GM12892 (cell line): Measurements from ENCODE around the gene PACSIN2.

Experiments
- POLR2A ChIP-seq: IDR thresholded peaks from 2 replicates; pipeline ENCODE4 v1.6.1; 2011; ENCODE audit warnings: low read depth, low read length, control low read depth
- POLR2AphosphoS5 ChIP-seq: IDR thresholded peaks from 2 replicates; pipeline ENCODE4 v1.6.1; 2011; ENCODE audit warnings: low read depth, low read length, control low read depth

DNA sequence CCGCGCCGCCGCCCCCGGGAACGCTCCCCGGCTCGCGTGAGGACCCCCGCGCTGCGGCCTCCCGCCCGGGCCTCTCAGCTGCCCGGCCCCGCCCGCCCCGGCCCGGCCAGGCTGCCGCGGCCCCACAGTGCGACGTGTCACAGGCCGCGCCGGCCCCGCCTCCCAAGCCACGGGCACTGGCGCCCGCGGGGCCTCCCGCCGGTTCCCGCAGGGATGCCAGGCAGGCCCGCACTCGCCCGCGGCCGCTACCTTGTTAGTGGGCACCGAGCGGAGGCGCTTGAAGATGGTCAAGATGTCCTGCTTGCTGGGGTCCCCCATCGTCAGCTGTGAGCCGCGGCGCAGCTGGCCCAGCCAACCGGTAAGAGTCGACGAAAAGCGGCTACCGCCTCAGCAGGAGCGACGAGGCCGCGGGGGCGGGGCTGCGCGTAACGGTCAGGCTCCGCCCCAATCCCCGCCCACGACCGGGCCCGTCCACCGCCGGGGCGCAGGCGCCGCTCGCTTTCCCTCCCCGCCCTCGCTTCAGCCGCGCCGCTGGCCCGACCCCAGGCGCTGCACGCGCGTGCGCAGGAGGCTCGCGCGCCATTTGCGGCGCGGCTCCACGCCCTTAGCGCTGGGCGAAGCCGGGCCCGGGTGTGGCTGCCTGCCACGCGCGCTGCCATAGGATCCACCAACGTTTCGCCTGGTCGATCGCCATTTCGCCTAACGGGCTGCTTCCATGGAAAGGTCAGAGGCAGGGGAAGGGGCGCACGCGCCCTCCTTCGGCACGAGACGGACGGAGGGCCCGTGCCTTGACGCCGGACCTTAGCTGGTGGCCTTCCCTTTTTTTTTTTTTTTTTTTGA is 157.9 kb downstream of the PACSIN2 start, which contains the start of gene ARFGAP3:
- TF ChIP-seq POLR2AphosphoS5 (peak; percentile 71), POLR2A (peak; percentile 71)
